ENCODE measurements around the gene CUEDC1.

DNA sequence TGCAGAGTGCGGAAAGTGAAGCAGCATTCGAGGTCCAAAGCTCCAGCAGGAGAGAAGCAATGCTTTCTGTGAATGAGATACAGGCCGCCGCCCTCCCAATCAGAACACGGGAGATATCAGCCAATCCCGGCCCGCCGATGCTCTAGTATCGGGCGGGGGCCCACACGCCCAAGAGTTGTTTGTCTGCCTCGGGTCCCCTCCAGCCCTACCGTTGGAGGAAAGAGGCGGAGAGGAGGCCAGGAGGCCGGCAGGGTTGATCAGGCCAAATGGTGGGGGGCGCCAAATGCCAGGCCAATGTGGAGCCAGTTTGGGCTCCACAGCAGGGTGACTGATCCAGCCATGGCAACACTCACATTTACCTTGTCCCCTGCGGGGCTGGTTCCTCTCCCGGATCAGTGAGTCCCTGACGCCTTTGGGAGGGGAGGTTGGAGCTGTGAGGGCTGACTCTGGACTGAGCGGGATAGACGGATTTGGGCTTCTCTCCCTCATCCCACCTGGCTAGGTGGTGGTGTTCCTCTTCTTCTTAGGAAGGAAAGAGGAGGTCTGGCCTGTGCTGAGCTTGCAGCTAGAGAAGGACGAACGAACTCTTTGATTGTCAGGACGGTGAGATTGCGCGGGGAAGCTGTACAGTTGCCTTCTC is 10.4 kb upstream of the CUEDC1 start:
- TF ChIP-seq EZH2 (IDR thresholded peaks at IDR 0.05), result no peak
- TF ChIP-seq POLR2AphosphoS5 (IDR thresholded peaks at IDR 0.05; ENCODE audit: borderline replicate concordance, low read depth, low read length), result no peak
- no peak for TF ChIP-seq FOXP2 (optimal IDR thresholded peaks at IDR 0.05; ENCODE audit: control extremely low read depth, extremely low read length, insufficient read depth)
